ENCODE results near the gene CHSY1. TPM values are rescaled to one million over a fixed set of nuclear protein-coding genes. Genes with fewer than 3 reads are reported as not detected.

CHSY1 gene
- total RNA-seq, 4 donors from 2014 or later: 8.8 to 19.3 (median 11.4) TPM

- 75 to 90% methylated on average over 2 of the region's 2 CpGs for WGBS, 2 donors
- TF ChIP-seq CTCF (IDR thresholded peaks at IDR 0.05) (no peak), POLR2A (IDR thresholded peaks at IDR 0.05) (no peak)
- peaks cover 5 to 22% (median 15%) of the 10 kb centered on the region in 3 donors for H3K4me1 ChIP-seq
- DNase-seq: no peak
- peaks cover 3 to 65% (median 12%) of the 10 kb centered on the region in 3 donors for H3K36me3 ChIP-seq
- no peaks in the 10 kb centered on the region for H3K27me3 ChIP-seq
- H3K4me3 ChIP-seq: no peak overlapping the region
- intact Hi-C loops (cut with DNase I): no loop called here
- H3K27ac ChIP-seq: no peak overlapping the region
- no peaks in the 10 kb centered on the region for H3K9me3 ChIP-seq
Measured at GRCh38 chr15:101280007-101280406, 28.2 kb upstream of the CHSY1 start.

GRCh38 chr15:101277943-101278564 is 26.2 kb upstream of the CHSY1 start:
- H3K4me3 ChIP-seq: peak overlapping the region; percentile 65 to 89 (median 76)
- intact Hi-C loops (cut with DNase I): no loop called here
- no peak for DNase-seq
- H3K27ac ChIP-seq: peak overlapping the region; percentile 91 to 97 (median 93)
- peaks cover 5 to 22% (median 15%) of the 10 kb centered on the region in 3 donors for H3K4me1 ChIP-seq
- H3K9me3 ChIP-seq: no peaks in the 10 kb centered on the region
- peaks cover 14 to 65% (median 22%) of the 10 kb centered on the region in 3 donors for H3K36me3 ChIP-seq
- 80 to 84% methylated on average over 12 of the region's 12 CpGs for WGBS, 2 donors
- H3K27me3 ChIP-seq: no peaks in the 10 kb centered on the region
- TF ChIP-seq POLR2A (IDR thresholded peaks at IDR 0.05): no peak
- no peak for TF ChIP-seq CTCF (IDR thresholded peaks at IDR 0.05)

GRCh38 chr15:101277038-101277822 is 25.4 kb upstream of the CHSY1 start, which contains the start of gene SELENOS:
Gene SELENOS (minus strand): TSS chr15:101277485. CDS start chr15:101277417, 68 bp downstream.
- no peaks in the 10 kb centered on the region for H3K9me3 ChIP-seq
- H3K36me3 ChIP-seq: peaks cover 17 to 65% (median 29%) of the 10 kb centered on the region in 3 donors
- no peaks in the 10 kb centered on the region for H3K27me3 ChIP-seq
- H3K4me3 ChIP-seq: peak within 1 kb of the TSS; percentile 65 to 89 (median 76)
- peak within 1 kb of the TSS; percentile 91 to 97 (median 93) for H3K27ac ChIP-seq
- peaks cover 5 to 22% (median 15%) of the 10 kb centered on the region in 3 donors for H3K4me1 ChIP-seq
- intact Hi-C loops (cut with DNase I): no loop called here
- 1 to 3% methylated on average over 9 to 28 of the region's 91 CpGs for WGBS, 2 donors
- DNase-seq: peak; percentile 29
- TF ChIP-seq POLR2A (IDR thresholded peaks at IDR 0.05) (peak in 3 of 4 donors; percentile 91 to 97 (median 97)), CTCF (IDR thresholded peaks at IDR 0.05) (peak in 2 of 6 experiments; percentile 3 to 44)

- WGBS, 2 donors: 10 to 26% methylated on average over 9 to 13 of the region's 14 CpGs
- DNase-seq: no peak
Measured at GRCh38 chr15:101276501-101277037, 24.7 kb upstream of the CHSY1 start.

More at GRCh38 chr15:101276501-101277037, 24.7 kb upstream of the CHSY1 start:
- H3K27me3 ChIP-seq: no peaks in the 10 kb centered on the region
- peaks cover 21 to 65% (median 30%) of the 10 kb centered on the region in 3 donors for H3K36me3 ChIP-seq
- no peaks in the 10 kb centered on the region for H3K9me3 ChIP-seq
- peak overlapping the region; percentile 91 to 97 (median 93) for H3K27ac ChIP-seq
- TF ChIP-seq POLR2A (IDR thresholded peaks at IDR 0.05) (no peak), CTCF (IDR thresholded peaks at IDR 0.05) (peak in 5 of 6 experiments; percentile 14 to 42 (median 22))
- peak overlapping the region; percentile 65 to 89 (median 76) for H3K4me3 ChIP-seq
- intact Hi-C loops (cut with DNase I): no loop called here
- peaks cover 5 to 22% (median 15%) of the 10 kb centered on the region in 3 donors for H3K4me1 ChIP-seq
